ENCODE results near the gene GCSH.

GRCh38 chr16:81123092-81123852, 27.1 kb upstream of the GCSH start:
- TF ChIP-seq CTCF (IDR thresholded peaks at IDR 0.05), result no peak
- TF ChIP-seq POLR2A (IDR thresholded peaks at IDR 0.05), result no peak

Data from lower leg skin (tissue), 3 donors.